Brain pericyte (primary cell): ENCODE results near the gene SH2D3C.

ENCODE experiments used
- DNase-seq: peaks from one replicate; pipeline ENCODE4 v3.0.0-alpha.2; 2012; ENCODE audit warnings: low read depth, low spot score

The SH2D3C gene

GRCh38 chr9:127698985-127699670 is 79.3 kb downstream of the SH2D3C start:
- peak; percentile 81 for DNase-seq

- no peak for DNase-seq
Observed at GRCh38 chr9:127698386-127698785, 80.1 kb downstream of the SH2D3C start.

- no peak for DNase-seq
Observed at GRCh38 chr9:127697575-127697974, 80.9 kb downstream of the SH2D3C start.

GRCh38 chr9:127694890-127695720 is 83.4 kb downstream of the SH2D3C start:
- DNase-seq: no peak

- DNase-seq: no peak
Observed at GRCh38 chr9:127693697-127694096, 84.8 kb downstream of the SH2D3C start.

GRCh38 chr9:127693143-127693542 is 85.3 kb downstream of the SH2D3C start:
- DNase-seq: no peak

- DNase-seq: no peak
Observed at GRCh38 chr9:127692071-127692470, 86.4 kb downstream of the SH2D3C start.

GRCh38 chr9:127690735-127691134 is 87.7 kb downstream of the SH2D3C start:
- no peak for DNase-seq

- no peak for DNase-seq
Observed at GRCh38 chr9:127689329-127690000, 89.0 kb downstream of the SH2D3C start.
